HG03575 (cell line): ENCODE data around the gene OTUD3.
"Not testable (repeated sequence)": the region's sequence is repeated elsewhere in the genome, so short reads cannot be mapped to it uniquely, and the experiment has no call there.

Experiments
- ATAC-seq: cut with Tn5 transposase; IDR thresholded peaks from one replicate; pipeline ENCODE4 v1.9.1; 2021; ENCODE audit not compliant: unreplicated experiment, insufficient number of reproducible peaks, low FRiP score; ENCODE audit errors: extremely low read depth

OTUD3 gene

DNA sequence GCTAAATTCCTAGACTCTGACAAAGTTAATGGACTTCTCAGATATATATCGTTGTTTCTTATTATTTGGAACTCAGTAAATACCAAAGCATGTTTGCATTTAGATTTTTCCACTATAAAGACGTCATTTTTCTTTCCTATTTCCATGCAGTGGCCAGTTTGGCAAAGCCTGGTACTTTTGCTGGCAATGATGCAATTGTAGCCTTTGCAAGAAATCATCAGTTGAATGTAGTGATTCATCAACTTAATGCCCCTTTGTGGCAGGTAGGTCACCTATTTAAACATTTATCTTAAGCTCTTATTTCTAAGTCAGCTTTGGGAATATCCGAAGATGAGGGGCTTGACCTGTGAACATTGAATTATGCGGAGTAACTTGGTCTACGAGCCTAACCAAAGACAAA is 12.0 kb downstream of the OTUD3 start:
- no peak for ATAC-seq

DNA sequence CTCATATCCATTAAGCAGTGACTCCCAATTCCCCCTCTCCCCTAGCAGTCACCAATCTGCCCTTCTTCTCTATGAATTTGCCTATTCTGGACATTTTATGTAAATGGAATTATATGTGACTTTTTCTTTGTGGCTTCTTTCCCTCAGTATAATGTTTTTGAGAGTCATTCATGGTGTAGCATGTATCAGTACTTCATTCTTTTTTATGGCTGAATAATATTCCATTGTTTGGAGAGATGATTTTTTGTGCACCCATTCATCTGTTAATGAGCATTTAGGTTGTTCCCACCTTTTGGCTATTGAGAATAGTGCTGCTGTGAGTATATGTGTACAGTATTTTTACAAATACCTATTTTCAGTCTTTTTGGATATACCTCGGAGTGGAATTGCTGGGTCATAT is 19.5 kb downstream of the OTUD3 start:
- ATAC-seq: no peak

- ATAC-seq: no peak
These were observed 21.4 kb downstream of the OTUD3 start for GRCh38 chr1:19903621-19904020.

- no peak for ATAC-seq
These were observed 25.3 kb downstream of the OTUD3 start for GRCh38 chr1:19907456-19907855.

- ATAC-seq: no peak
These were observed 27.2 kb downstream of the OTUD3 start for GRCh38 chr1:19909392-19909791.

GRCh38 chr1:19909971-19910370 is 27.8 kb downstream of the OTUD3 start:
- ATAC-seq: no peak

DNA sequence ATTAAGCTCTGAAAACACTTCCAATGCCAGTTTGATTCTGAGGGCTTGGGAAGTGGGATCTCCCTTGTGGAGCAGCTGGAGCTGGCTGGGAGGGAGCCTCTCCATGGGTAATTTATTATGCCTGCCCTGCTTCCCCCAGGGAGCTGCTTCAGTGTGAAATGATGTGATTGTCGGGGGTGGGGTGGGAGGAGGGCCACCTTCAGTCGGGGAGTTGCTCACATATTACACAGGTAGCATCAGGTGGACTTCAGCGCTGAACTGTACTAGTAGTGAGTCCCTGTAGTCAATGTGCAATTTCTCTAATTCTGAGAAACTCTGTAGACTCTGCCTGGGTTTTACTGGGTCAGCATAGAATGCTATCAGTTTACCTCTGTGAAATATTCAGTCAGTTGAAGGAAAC is 28.5 kb downstream of the OTUD3 start:
- no peak for ATAC-seq

DNA sequence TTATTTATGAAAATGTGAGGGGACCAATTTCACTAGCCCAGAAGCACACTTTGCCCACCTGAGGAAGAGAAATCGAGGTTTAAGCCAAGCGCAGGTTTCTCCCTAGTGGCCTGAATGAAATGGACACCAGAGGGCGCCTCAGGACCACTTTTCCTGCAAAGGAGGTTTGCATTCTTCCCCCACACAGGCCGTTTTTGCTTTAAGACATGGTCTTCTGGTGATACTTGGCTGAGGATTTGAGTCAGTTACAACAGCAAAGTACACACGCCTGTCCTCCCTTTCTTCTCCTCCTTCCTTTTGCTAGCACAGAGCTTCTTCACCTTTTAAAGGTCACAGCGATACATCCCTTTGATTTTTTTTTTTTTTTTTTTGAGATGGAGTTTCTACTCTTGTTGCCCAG is 35.9 kb downstream of the OTUD3 start:
- ATAC-seq: no peak

DNA sequence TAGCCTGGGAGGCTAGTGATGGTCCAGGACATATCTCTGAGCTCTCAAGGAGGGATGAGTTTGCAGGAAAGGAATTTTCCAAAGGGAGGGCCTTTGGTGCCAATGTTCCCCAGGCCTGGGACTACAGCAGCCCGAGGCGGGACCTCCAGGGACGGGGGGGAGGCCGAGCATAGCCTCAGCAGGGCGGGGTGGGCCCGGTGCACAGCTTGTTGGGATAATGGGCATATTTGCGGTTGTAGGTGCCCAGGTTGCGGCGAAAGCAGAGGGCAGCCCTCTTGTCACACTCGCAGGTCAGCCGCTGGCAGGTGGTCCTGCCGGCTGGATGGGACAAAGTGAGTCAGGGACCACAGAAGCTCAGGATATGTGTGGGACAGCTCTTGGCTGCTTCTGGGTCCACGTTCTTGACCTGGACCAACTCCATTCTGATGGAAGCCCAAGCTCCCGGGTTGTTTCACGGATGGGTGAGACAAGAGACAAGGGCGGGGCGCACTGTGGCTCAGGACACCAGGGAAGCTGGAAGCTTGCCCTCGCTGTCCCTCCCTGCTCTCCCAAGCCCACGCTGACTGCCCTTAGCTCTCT is 38.0 kb downstream of the OTUD3 start:
- no peak for ATAC-seq

GRCh38 chr1:19921310-19921709 is 39.1 kb downstream of the OTUD3 start:
- ATAC-seq: no peak

- ATAC-seq: no peak
These were observed 40.0 kb downstream of the OTUD3 start for GRCh38 chr1:19922015-19922688.

DNA sequence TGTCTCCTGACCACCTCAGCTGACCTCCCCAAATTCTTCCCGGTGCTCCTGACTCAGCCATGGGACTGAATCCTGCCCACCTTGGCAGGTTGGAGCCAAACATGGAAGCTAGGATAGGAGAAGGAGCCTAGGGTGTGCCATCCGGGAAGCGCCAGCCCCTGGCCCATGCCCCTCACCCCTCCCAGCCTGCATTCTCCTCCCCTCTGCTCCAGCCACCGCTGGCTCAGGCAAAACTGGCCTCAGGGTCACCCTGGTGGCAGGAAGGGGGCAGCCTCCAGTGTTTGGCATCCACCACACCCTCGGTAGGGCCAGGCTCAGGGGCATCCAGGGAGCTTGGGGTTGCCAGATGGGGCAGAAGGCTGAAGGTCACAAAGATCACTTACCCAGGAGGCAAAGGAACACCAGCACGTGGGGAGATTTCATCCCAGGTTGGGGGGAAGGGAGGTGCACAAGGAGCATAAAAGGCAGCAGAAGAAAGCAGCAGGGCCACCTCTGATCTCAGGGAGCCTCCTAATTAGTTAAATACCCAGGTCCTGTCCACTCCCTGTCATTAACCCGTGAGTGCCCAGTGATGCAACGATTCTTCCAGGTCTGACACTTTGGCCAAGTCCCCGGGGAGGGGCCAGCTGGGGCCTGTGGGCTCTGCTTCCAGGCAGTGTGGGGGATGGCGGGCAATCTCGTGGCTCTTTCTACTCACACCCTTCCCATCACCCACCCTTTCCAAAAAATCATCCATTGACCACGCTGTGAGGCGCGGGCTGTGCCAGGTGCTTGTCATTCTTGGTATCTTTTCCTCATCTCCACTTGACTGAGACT is 41.1 kb downstream of the OTUD3 start, which contains the start of gene PLA2G2E:
Gene PLA2G2E (minus strand): TSS at position 481 of the 816 bp plus-strand sequence. CDS start 58 bp downstream, at position 423.
- no peak for ATAC-seq

DNA sequence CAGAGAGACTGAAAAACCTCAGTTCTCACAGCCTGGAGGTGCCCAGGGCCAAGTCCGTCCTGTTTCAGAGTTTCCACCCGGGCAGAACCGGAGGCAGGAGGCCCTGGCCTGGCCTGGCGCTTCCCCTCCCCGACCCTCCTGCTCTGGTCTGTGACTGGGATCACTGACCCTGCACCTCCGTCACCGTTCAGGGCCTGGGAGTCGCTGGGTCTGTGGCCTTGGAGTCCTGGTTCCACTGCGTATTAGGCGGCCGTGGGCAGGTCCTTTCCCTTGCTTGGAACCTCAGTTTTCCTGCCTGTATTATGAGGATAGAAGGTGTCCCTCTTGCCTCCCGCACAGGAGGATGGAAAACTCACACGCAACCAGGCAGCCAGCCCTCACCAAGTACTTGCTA is 41.8 kb downstream of the OTUD3 start:
- no peak for ATAC-seq

DNA sequence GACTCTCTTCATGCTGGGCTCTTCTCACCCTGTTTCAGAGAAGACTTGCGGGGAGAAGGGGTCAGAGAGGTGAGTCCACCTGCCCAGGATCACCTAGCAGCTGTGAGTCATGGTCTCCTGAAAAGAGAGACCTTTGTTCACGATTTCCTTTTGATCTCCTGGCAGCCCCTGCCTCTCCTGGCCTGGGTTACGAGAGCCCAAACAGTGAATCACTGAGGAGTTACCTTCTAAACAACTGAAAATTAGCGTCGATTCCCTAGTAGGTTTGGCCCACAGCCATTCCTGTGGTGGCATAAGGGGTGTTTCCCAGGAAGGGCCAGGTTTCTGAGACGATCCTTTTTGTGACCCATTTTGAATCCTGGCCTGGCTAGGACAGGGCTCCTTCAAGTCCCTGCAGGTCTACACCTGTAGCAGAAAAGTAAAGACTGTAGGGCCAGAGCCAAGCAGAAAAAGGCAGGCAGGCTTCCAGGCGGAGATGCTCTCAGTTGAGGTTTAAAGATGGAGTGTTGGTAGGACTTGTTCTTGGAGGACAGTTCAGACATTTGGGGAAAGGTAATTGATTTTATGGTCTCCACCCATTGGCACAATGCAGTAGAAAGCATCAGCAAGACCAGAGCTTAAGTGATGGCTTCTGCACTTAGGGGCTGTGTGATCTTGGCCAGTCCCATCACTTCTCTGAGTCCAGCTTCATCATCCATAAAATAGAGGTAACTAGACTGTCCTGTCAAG is 43.3 kb downstream of the OTUD3 start:
- no peak for ATAC-seq

- ATAC-seq: no peak
These were observed 44.3 kb downstream of the OTUD3 start for GRCh38 chr1:19926296-19927129.

- ATAC-seq: not testable (repeated sequence)
These were observed 44.9 kb downstream of the OTUD3 start for GRCh38 chr1:19927130-19927421.

- ATAC-seq: no peak
These were observed 50.7 kb downstream of the OTUD3 start for GRCh38 chr1:19932866-19933265.

DNA sequence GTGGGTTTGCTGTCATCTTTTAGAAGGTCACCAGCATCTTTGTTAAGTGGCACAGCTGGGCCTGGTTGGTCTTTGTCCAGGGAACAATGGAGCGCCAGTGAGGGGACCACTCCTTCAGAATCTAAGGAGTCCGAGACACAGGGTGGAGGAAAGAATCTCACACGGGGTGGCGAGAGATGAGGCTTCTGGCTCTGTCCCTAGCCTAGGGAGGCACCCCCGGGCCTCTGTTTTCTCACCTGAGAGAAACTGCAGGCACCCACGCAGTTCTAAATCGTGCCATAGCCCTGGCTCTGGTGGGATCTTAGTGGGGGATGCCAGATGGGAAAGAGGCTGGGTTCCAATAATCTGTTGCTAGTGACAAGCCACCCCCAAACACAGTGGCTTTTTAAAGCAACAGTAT is 52.1 kb downstream of the OTUD3 start:
- ATAC-seq: no peak
